A549 (cell line): ENCODE measurements around the gene SH3BP5L. TPM values are rescaled to one million over a fixed set of nuclear protein-coding genes. Genes with fewer than 3 reads are reported as not detected.
A peak's percentile ranks its signal among the peaks of the same experiment; 100 is the strongest.

Source experiments
- ATAC-seq, 2 experiments: fragments of 200-7000 bp in 1 of 2; fragments of >200 bp in 1 of 2; cut with Nextera tagmentation in 1 of 2; cut with Tn5 transposase in 1 of 2; 3 replicates each; pipeline versions ENCODE4 v1.8.0 to v1.9.1; 2018 to 2020; ENCODE audit warnings: mild to moderate bottlenecking in 1 of 2, moderate library complexity in 1 of 2
- CTCF ChIA-PET: fragments of 300-600 bp; sonication (Branson Sonifier 250); formaldehyde crosslinking; extraction: SDS; loops from one replicate; lab custom pipeline; 2021; ENCODE audit warnings: antibody characterized with exemption, inconsistent platforms; lab: Yijun Ruan, JAX
- POLR2A ChIA-PET: fragments of 350-600 bp; formaldehyde crosslinking; extraction: SDS; loops from one replicate; lab custom pipeline; 2021; ENCODE audit warnings: antibody characterized with exemption, inconsistent platforms; lab: Yijun Ruan, JAX
- DNase-seq, 2 experiments: peaks; one replicate each; pipeline versions ENCODE4 v3.0.0 to v3.0.0-alpha.2; 2011 to 2016; ENCODE audit warnings: low read depth in 1 of 2, low spot score in 1 of 2
- FAIRE-seq: peaks from 2 replicates; lab custom pipeline; 2011; peaks lifted over from hg19 to GRCh38; lab: Jason Lieb, UNC
- H3K27ac ChIP-seq, 2 experiments: fragments of >200 bp; sonication (Bioruptor Twin); formaldehyde crosslinking; 3 replicates each; pipeline ENCODE4 v1.5.1; 2016 to 2017
- H3K4me1 ChIP-seq: fragments of >200 bp; sonication (Bioruptor Twin); formaldehyde crosslinking; 3 replicates; pipeline ENCODE4 v1.6.1; 2016
- H3K4me2 ChIP-seq: fragments of >200 bp; sonication (Bioruptor Twin); formaldehyde crosslinking; 3 replicates; pipeline ENCODE4 v1.6.1; 2016
- H3K4me3 ChIP-seq: fragments of >200 bp; sonication (Bioruptor Twin); formaldehyde crosslinking; 3 replicates; pipeline ENCODE4 v1.5.1; 2016
- H3K9me3 ChIP-seq: fragments of >200 bp; sonication (Bioruptor Twin); formaldehyde crosslinking; 3 replicates; pipeline ENCODE4 v1.6.1; 2016
- BCL3 ChIP-seq: fragments of >200 bp; sonication (Bioruptor Twin); formaldehyde crosslinking; IDR thresholded peaks from 3 replicates; pipeline ENCODE4 v1.6.1; 2016
- CBX8 ChIP-seq: fragments of 200-600 bp; sonication (generic); IDR thresholded peaks from 2 replicates; pipeline ENCODE4 v1.6.1; 2016
- CHD4 ChIP-seq: fragments of 200-600 bp; sonication (generic); IDR thresholded peaks from 2 replicates; pipeline ENCODE4 v1.6.1; 2016; ENCODE audit warnings: antibody characterized with exemption, mild to moderate bottlenecking, borderline replicate concordance
- CTCF ChIP-seq: fragments of >200 bp; sonication (Bioruptor Twin); formaldehyde crosslinking; IDR thresholded peaks from 3 replicates; pipeline ENCODE4 v1.5.1; 2016
- E2F6 ChIP-seq: IDR thresholded peaks from 2 replicates; pipeline ENCODE4 v1.6.1; 2012; ENCODE audit warnings: low read depth, borderline replicate concordance
- EHF ChIP-seq: fragments of 250-450 bp; sonication (Bioruptor Pico); IDR thresholded peaks from 2 replicates; pipeline ENCODE4 v1.5.0; 2020; ENCODE audit warnings: mild to moderate bottlenecking
- GATA3 ChIP-seq: IDR thresholded peaks from 2 replicates; pipeline ENCODE4 v1.6.1; 2012; ENCODE audit warnings: borderline replicate concordance
- HES2 ChIP-seq: fragments of >200 bp; sonication (Bioruptor Twin); formaldehyde crosslinking; IDR thresholded peaks from 2 replicates; pipeline ENCODE4 v1.6.1; 2016
- KDM1A ChIP-seq: fragments of 200-600 bp; sonication (generic); IDR thresholded peaks from 2 replicates; pipeline ENCODE4 v1.6.1; 2016; ENCODE audit warnings: low read depth, mild to moderate bottlenecking
- KDM5A ChIP-seq: fragments of 200-600 bp; sonication (generic); IDR thresholded peaks from 2 replicates; pipeline ENCODE4 v1.6.1; 2016; ENCODE audit warnings: antibody characterized with exemption, mild to moderate bottlenecking
- MYC ChIP-seq: IDR thresholded peaks from 2 replicates; pipeline ENCODE4 v1.6.1; 2012; ENCODE audit warnings: mild to moderate bottlenecking, inconsistent platforms, low read length, improper control_type of control experiment, borderline replicate concordance
- PBX3 ChIP-seq: IDR thresholded peaks from 2 replicates; pipeline ENCODE4 v1.6.1; 2012
- REST ChIP-seq: fragments of 200-600 bp; sonication (generic); IDR thresholded peaks from 2 replicates; pipeline ENCODE4 v1.6.1; 2016; ENCODE audit warnings: antibody characterized with exemption, mild to moderate bottlenecking, moderate library complexity
- RFX5 ChIP-seq: fragments of 450-650 bp; IDR thresholded peaks from 2 replicates; pipeline ENCODE4 v1.7.1; 2014; ENCODE audit warnings: antibody characterized with exemption, mild to moderate bottlenecking, moderate library complexity
- USF2 ChIP-seq: fragments of 450-650 bp; IDR thresholded peaks from 2 replicates; pipeline ENCODE4 v1.6.1; 2014; ENCODE audit warnings: antibody characterized with exemption
- ZFP36 ChIP-seq: fragments of 450-650 bp; IDR thresholded peaks from 2 replicates; pipeline ENCODE4 v1.6.1; 2014; ENCODE audit warnings: borderline replicate concordance; ENCODE audit not compliant: partially characterized antibody
- ZSCAN20 ChIP-seq: fragments of 250-450 bp; sonication (Bioruptor Pico); IDR thresholded peaks from 2 replicates; pipeline ENCODE4 v1.8.0; 2022; ENCODE audit warnings: mild to moderate bottlenecking, moderate library complexity
- WGBS: methylation state at CpG from one replicate; pipeline ENCODE4 v1.1.6; 2017; ENCODE audit errors: missing lambda C conversion rate; 5-methylcytosine and 5-hydroxymethylcytosine counted together
- polyA plus RNA-seq, 4 experiments: library from polyadenylated mRNA; depleted of rRNA in 3 of 4; stranded (reverse); fragments of >200 nt; fragmentation: RNase III in 1 of 4; extraction: RNeasy Plus Mini Kit Qiagen cat#74134 plus additional on column Dnase treatment in 1 of 4; gene quantifications; 2 replicates in 3 of 4; 3 replicates in 1 of 4; pipeline ENCODE4 v1.2.3, GENCODE V29; 2011 to 2017

Gene SH3BP5L
- polyA plus RNA-seq, 2 of the 4 experiments (the other 2 are of a cell fraction) = 10.9 to 15.8 TPM

- TF ChIP-seq USF2 (no peak), MYC (no peak), KDM5A (no peak), KDM1A (no peak), CHD4 (no peak), EHF (no peak), CTCF (no peak), ZFP36 (no peak), HES2 (no peak), REST (no peak), ZSCAN20 (CRISPR knock-in tag) (no peak), BCL3 (no peak), PBX3 (no peak), CBX8 (no peak)
- TF ChIP-seq, all 56 proteins: peak for 0
- Histone ChIP-seq H3K4me1 (peaks cover 10% of the 10 kb centered on the region; the same call in 2 of the 3 replicates), H3K4me3 (no peak overlapping the region), H3K27ac (no peak overlapping the region), H3K9me3 (no peaks in the 10 kb centered on the region), H3K4me2 (no peak overlapping the region)
- ChIA-PET POLR2A (interaction anchor here (1.5 kb wide), 1 partner anchor 18 kb away, joined by 4 read pairs; the partner anchor contains the start of gene ZNF692), CTCF (interaction anchor here (1.2 to 6.7 kb wide), 6 partner anchors 9 to 32 kb away, joined by 3 to 48 read pairs (median 11); partner anchors contain the start of genes SH3BP5L and ZNF692)
- ATAC-seq (no peak), DNase-seq (no peak), FAIRE-seq (no peak)
- 83% methylated on average over 4 of the region's 4 CpGs for WGBS
Observed at GRCh38 chr1:248840946-248841345, 15.2 kb upstream of the SH3BP5L start.

- ATAC-seq = no peak
- POLR2A ChIA-PET = interaction anchor here (2.8 to 3.5 kb wide), 3 partner anchors 11 to 20 kb away, joined by 44 to 60 read pairs (median 53); partner anchors contain the start of genes SH3BP5L and ZNF692
- 5% methylated on average over 10 of the region's 10 CpGs for WGBS
- CTCF ChIA-PET = interaction anchor here (4.8 to 6.7 kb wide), 2 partner anchors 12 to 20 kb away, joined by 46 to 48 read pairs; partner anchors contain the start of genes SH3BP5L and ZNF692
- H3K4me3 ChIP-seq = peak overlapping the region; percentile 88
- no peaks in the 10 kb centered on the region for H3K9me3 ChIP-seq
- H3K4me2 ChIP-seq = peak overlapping the region; percentile 59
- TF ChIP-seq USF2 (peak; percentile 9; the same call in 1 of the 2 replicates), GATA3 (no peak), RFX5 (no peak), E2F6 (no peak)
- TF ChIP-seq, all 56 proteins: peak for 1
- Histone ChIP-seq H3K27ac (peak overlapping the region; percentile 94 to 95), H3K4me1 (peaks cover 10% of the 10 kb centered on the region; the same call in 2 of the 3 replicates)
- no peak for FAIRE-seq
- DNase-seq = no peak
Observed at GRCh38 chr1:248839168-248839555, 13.4 kb upstream of the SH3BP5L start.
